Activated naive CD4-positive, alpha-beta T cell treated with anti-CD3 and anti-CD28 coated beads for 36 hours (primary cell): ENCODE results near the gene PRKN. TPM values are rescaled to one million over a fixed set of nuclear protein-coding genes. Genes with fewer than 3 reads are reported as not detected.
A peak's percentile ranks its signal among the peaks of the same experiment; 100 is the strongest.

Experiments
- CTCF ChIA-PET: fragments of 350-600 bp; sonication (Branson Sonifier 250); formaldehyde crosslinking; loops from one replicate; lab custom pipeline; 2021; ENCODE audit warnings: antibody characterized with exemption; lab: Charles Lee
- DNase-seq: peaks from one replicate; pipeline ENCODE4 v3.0.0-alpha.2; 2020
- H3K27ac Mint-ChIP-seq: one replicate; pipeline ENCODE4 v1.8.0; 2021; ENCODE audit warnings: mild to moderate bottlenecking, mixed read lengths
- H3K27me3 Mint-ChIP-seq: one replicate; pipeline ENCODE4 v1.8.0; 2021; ENCODE audit warnings: low read depth, mixed read lengths
- H3K36me3 Mint-ChIP-seq: one replicate; pipeline ENCODE4 v1.8.0; 2021; ENCODE audit warnings: low read depth, mixed read lengths
- H3K4me1 Mint-ChIP-seq: one replicate; pipeline ENCODE4 v1.8.0; 2021; ENCODE audit warnings: low read depth, mixed read lengths
- H3K4me3 Mint-ChIP-seq: one replicate; pipeline ENCODE4 v1.8.0; 2021; ENCODE audit warnings: mild to moderate bottlenecking, moderate library complexity, mixed read lengths
- H3K9me3 Mint-ChIP-seq: one replicate; pipeline ENCODE4 v1.8.0; 2021; ENCODE audit warnings: mixed read lengths
- intact Hi-C: fragments of 100-400 bp; cut with micrococcal nuclease; formaldehyde crosslinking; loops from one replicate; pipeline ENCODE4 v1.15.1; 2023
- total RNA-seq, 2 experiments: library from RNA; stranded (reverse); gene quantifications; one replicate each; pipeline ENCODE4 v1.2.3, GENCODE V29; 2021

PRKN gene
- total RNA-seq, 2 experiments from 2014 or later, result 0.33 to 0.72 TPM

- no peaks in the 10 kb centered on the region for H3K9me3 Mint-ChIP-seq
- no peaks in the 10 kb centered on the region for H3K36me3 Mint-ChIP-seq
- no peaks in the 10 kb centered on the region for H3K27me3 Mint-ChIP-seq
- no peak for DNase-seq
- intact Hi-C loops, result no loop called here
- H3K4me3 Mint-ChIP-seq, result no peak overlapping the region
- H3K27ac Mint-ChIP-seq, result no peak overlapping the region
- CTCF ChIA-PET, result interaction anchor here (0.7 kb wide), 2 partner anchors 25 to 672 kb away, joined by 3 to 5 read pairs; no protein-coding TSS in a partner anchor
- H3K4me1 Mint-ChIP-seq, result no peaks in the 10 kb centered on the region
Observed at GRCh38 chr6:161636882-161637430, 1090.6 kb downstream of the PRKN start.

- Mint-ChIP-seq H3K9me3 (no peaks in the 10 kb centered on the region), H3K4me1 (no peaks in the 10 kb centered on the region), H3K27me3 (no peaks in the 10 kb centered on the region), H3K4me3 (no peak overlapping the region), H3K27ac (no peak overlapping the region), H3K36me3 (no peaks in the 10 kb centered on the region)
- DNase-seq, result no peak
- CTCF ChIA-PET, result no interaction called here
- intact Hi-C loops, result no loop called here
Observed at GRCh38 chr6:161635975-161636374, 1091.6 kb downstream of the PRKN start.

GRCh38 chr6:161634916-161635315 lies 1092.7 kb downstream of the PRKN start:
- Mint-ChIP-seq H3K27ac (no peak overlapping the region), H3K9me3 (no peaks in the 10 kb centered on the region), H3K4me3 (no peak overlapping the region), H3K4me1 (no peaks in the 10 kb centered on the region), H3K27me3 (no peaks in the 10 kb centered on the region), H3K36me3 (no peaks in the 10 kb centered on the region)
- intact Hi-C loops, result no loop called here
- CTCF ChIA-PET, result no interaction called here
- no peak for DNase-seq

GRCh38 chr6:161631676-161632194 lies 1095.8 kb downstream of the PRKN start:
- no peaks in the 10 kb centered on the region for H3K9me3 Mint-ChIP-seq
- no peak overlapping the region for H3K4me3 Mint-ChIP-seq
- H3K4me1 Mint-ChIP-seq, result no peaks in the 10 kb centered on the region
- no peak overlapping the region for H3K27ac Mint-ChIP-seq
- H3K36me3 Mint-ChIP-seq, result no peaks in the 10 kb centered on the region
- intact Hi-C loops, result no loop called here
- no peak for DNase-seq
- H3K27me3 Mint-ChIP-seq, result no peaks in the 10 kb centered on the region
- CTCF ChIA-PET, result no interaction called here

DNA sequence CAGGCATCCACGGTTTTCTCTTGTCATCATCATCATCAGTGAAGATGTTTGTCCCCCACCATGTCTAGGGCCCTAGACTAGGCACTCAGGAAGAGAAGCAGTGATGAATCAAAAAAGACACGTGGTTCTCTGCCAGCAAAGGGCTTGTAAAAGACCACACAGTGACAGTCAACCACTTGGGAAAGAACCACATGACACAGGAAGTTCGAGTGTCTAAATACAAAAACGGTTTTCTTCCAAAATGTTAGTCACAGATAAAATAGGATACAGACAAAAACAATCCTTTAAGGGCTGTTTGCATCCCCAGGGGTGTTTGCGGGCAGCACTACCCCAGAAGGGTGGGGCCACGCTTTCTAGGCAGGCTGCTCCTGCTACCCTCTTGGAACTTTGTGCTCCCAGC lies 1096.9 kb downstream of the PRKN start:
- DNase-seq, result no peak
- CTCF ChIA-PET, result no interaction called here
- H3K9me3 Mint-ChIP-seq, result no peaks in the 10 kb centered on the region
- intact Hi-C loops, result no loop called here
- no peaks in the 10 kb centered on the region for H3K27me3 Mint-ChIP-seq
- no peaks in the 10 kb centered on the region for H3K36me3 Mint-ChIP-seq
- no peaks in the 10 kb centered on the region for H3K4me1 Mint-ChIP-seq
- no peak overlapping the region for H3K4me3 Mint-ChIP-seq
- H3K27ac Mint-ChIP-seq, result no peak overlapping the region

DNA sequence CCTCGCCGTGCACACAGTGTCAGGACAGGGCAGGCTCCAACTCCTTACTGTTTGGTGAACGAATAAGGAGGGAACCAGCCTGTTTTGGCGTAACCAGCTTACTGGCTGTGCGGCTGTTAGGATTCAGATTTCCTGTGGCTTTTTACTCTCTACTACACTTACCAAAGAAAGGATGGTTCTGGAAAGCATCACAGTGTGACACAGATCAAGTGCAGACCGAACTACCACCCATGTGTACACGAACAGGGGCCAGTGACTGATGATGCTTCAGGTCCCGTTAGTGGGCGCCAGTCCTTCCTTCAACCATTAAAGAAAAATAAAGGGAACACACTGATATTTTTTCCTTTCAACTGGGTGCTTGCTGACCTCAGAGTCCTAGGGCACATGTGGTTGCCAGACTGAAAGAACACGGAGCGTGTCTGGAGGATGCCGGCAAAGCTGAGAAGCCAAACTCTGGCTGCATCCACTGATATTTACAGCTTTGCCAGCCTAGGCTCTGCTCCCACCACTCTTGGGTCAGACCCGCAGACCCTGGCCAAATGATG lies 1101.4 kb downstream of the PRKN start:
- intact Hi-C loops, result no loop called here
- Mint-ChIP-seq H3K27ac (no peak overlapping the region), H3K9me3 (no peaks in the 10 kb centered on the region)

GRCh38 chr6:161624111-161624510 lies 1103.5 kb downstream of the PRKN start:
- CTCF ChIA-PET, result no interaction called here
- no peaks in the 10 kb centered on the region for H3K9me3 Mint-ChIP-seq
- intact Hi-C loops, result no loop called here
- H3K27ac Mint-ChIP-seq, result no peak overlapping the region
- no peaks in the 10 kb centered on the region for H3K4me1 Mint-ChIP-seq
- H3K27me3 Mint-ChIP-seq, result no peaks in the 10 kb centered on the region
- H3K36me3 Mint-ChIP-seq, result no peaks in the 10 kb centered on the region
- no peak for DNase-seq
- H3K4me3 Mint-ChIP-seq, result no peak overlapping the region

More for the DNA sequence above, 1101.4 kb downstream of the PRKN start:
- Mint-ChIP-seq H3K36me3 (no peaks in the 10 kb centered on the region), H3K4me3 (no peak overlapping the region), H3K4me1 (no peaks in the 10 kb centered on the region), H3K27me3 (no peaks in the 10 kb centered on the region)
- no peak for DNase-seq
- CTCF ChIA-PET, result no interaction called here

GRCh38 chr6:161622779-161623178 lies 1104.8 kb downstream of the PRKN start:
- H3K27me3 Mint-ChIP-seq, result no peaks in the 10 kb centered on the region
- H3K4me1 Mint-ChIP-seq, result no peaks in the 10 kb centered on the region
- intact Hi-C loops, result no loop called here
- CTCF ChIA-PET, result no interaction called here
- H3K36me3 Mint-ChIP-seq, result no peaks in the 10 kb centered on the region
- H3K4me3 Mint-ChIP-seq, result no peak overlapping the region
- H3K27ac Mint-ChIP-seq, result no peak overlapping the region
- no peaks in the 10 kb centered on the region for H3K9me3 Mint-ChIP-seq
- no peak for DNase-seq

DNA sequence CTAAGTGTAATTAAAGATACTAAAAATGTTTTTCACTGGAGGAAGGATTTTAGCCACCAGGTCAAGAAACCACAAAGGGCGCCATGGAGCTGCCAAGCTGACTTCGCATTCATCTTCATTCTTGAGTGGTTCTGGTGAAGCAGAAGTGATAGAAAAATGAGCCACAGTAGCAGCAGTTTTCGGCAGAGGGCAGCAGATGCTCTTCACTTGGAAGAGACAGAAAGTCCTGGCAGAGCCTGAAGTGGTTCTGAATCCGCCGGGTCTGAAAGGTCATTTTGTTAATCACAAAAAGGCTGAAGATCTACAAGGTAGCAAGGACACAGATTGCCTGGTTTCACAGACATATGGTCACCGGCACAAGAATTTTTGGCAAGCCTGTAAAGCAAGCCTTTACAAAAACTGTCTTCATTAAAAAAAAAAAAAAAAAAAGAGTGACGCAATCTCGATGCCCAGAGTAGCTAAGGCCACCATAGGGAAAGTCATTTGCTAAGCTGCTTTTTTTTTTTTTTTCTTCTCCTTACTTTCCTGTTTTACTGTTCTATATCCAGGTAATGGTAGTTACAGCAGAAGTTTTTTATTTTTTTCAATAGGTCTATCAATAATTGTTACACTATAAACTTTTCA lies 1108.6 kb downstream of the PRKN start:
- no peaks in the 10 kb centered on the region for H3K9me3 Mint-ChIP-seq
- no peak overlapping the region for H3K27ac Mint-ChIP-seq
- no peaks in the 10 kb centered on the region for H3K4me1 Mint-ChIP-seq
- no peaks in the 10 kb centered on the region for H3K36me3 Mint-ChIP-seq
- no peak overlapping the region for H3K4me3 Mint-ChIP-seq
- intact Hi-C loops, result no loop called here
- peak; percentile 6 for DNase-seq
- no peaks in the 10 kb centered on the region for H3K27me3 Mint-ChIP-seq
- CTCF ChIA-PET, result interaction anchor here (0.6 kb wide), 1 partner anchor 74 kb away, joined by 5 read pairs; no protein-coding TSS in a partner anchor

DNA sequence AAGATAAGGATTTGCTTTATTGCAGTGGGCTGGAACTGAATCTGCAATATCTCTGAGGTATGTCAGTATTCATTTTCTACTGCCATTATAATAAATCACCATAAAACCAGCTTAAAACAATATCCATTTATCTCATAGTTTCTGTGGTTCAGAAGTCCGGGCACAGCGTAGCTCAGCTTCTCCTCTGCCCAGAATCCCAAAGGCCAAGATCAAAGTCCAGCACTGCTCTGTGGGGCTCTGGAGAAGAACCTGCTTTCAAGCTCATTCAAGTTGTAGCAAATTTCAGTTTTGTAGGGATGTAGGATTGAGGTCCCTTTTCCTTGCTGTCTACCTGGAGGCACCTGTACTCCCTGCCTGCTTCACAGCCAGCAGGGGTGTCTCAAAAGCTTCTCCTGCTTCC lies 1113.9 kb downstream of the PRKN start:
- H3K4me3 Mint-ChIP-seq, result no peak overlapping the region
- no peaks in the 10 kb centered on the region for H3K4me1 Mint-ChIP-seq
- intact Hi-C loops, result no loop called here
- no peaks in the 10 kb centered on the region for H3K36me3 Mint-ChIP-seq
- DNase-seq, result no peak
- peaks cover 7% of the 10 kb centered on the region for H3K9me3 Mint-ChIP-seq
- CTCF ChIA-PET, result no interaction called here
- H3K27me3 Mint-ChIP-seq, result no peaks in the 10 kb centered on the region
- no peak overlapping the region for H3K27ac Mint-ChIP-seq

DNA sequence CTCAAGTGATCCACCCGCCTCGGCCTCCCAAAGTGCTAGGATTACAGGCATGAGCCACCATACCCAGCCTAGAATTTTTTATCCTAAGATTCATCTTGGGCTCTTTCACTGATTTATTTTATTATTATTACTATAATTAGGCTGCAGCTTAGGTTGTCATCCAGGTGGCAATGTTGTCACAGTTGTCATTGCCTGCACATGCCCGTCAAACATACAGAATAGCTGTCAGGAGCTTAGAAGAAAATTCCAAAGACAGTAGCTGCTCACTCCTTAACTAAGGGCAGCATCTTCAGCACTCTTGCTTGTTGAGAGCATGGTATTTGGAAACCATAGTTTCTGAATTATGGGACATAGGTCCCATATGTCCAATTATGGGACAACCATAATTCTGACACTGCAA lies 1118.8 kb downstream of the PRKN start:
- Mint-ChIP-seq H3K9me3 (peaks cover 7% of the 10 kb centered on the region), H3K4me3 (no peak overlapping the region)
- CTCF ChIA-PET, result no interaction called here

DNA sequence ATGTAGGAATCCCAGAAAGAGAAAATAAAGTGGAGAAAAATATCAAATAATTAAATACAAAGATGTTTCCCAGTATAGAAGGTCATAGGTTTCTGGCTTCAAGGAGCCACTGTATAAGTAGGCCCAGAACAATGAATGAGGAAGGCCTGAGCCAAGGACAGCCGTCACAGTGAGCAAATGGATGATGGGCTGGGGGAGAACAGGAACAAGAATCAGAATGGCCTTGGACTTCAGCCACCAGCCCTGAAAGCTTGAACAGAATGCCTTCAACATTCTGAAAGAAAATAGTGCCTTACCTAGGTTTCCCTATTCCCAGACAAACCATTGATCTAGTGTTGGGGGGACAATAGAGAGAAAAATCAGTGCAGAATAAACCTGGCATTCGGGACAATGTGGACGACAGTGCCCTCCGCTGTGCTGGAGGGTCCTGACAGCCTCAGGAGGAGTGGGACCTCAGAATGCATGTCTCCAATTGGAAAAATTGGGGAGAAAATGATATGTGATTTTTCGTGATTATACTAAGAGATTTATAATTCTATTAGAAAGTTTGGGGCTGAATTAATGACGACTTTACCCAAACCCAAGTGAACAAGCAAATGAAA lies 1119.8 kb downstream of the PRKN start:
- peaks cover 5% of the 10 kb centered on the region for H3K9me3 Mint-ChIP-seq
- H3K36me3 Mint-ChIP-seq, result no peaks in the 10 kb centered on the region
- intact Hi-C loops, result no loop called here
- no peaks in the 10 kb centered on the region for H3K4me1 Mint-ChIP-seq
- no peaks in the 10 kb centered on the region for H3K27me3 Mint-ChIP-seq
- CTCF ChIA-PET, result interaction anchor here (0.6 kb wide), 1 partner anchor 70 kb away, joined by 3 read pairs; no protein-coding TSS in a partner anchor
- no peak for DNase-seq
- no peak overlapping the region for H3K4me3 Mint-ChIP-seq
- H3K27ac Mint-ChIP-seq, result no peak overlapping the region

More for the DNA sequence above, 1118.8 kb downstream of the PRKN start:
- no peaks in the 10 kb centered on the region for H3K4me1 Mint-ChIP-seq
- H3K27me3 Mint-ChIP-seq, result no peaks in the 10 kb centered on the region
- intact Hi-C loops, result no loop called here
- no peak for DNase-seq
- H3K27ac Mint-ChIP-seq, result no peak overlapping the region
- H3K36me3 Mint-ChIP-seq, result no peaks in the 10 kb centered on the region
